ENCODE results near the gene SLC6A18.

Gene SLC6A18

GRCh38 chr5:1277331-1277730, 52.1 kb downstream of the SLC6A18 start:
- H3K4me3 ChIP-seq (ENCODE audit: low read depth, low read length), result no peak overlapping the region
- CTCF ChIA-PET, result no interaction called here
- DNase-seq (ENCODE audit: low read depth, low spot score), result no peak

GRCh38 chr5:1277781-1278180, 52.6 kb downstream of the SLC6A18 start:
- no peak for DNase-seq (ENCODE audit: low read depth, low spot score)
- TF ChIP-seq CTCF (IDR thresholded peaks at IDR 0.05; ENCODE audit: insufficient read depth, low read length, missing control alignments), result no peak
- ChIA-PET CTCF (no interaction called here), POLR2A (no interaction called here)
- H3K4me3 ChIP-seq (ENCODE audit: low read depth, low read length), result no peak overlapping the region

More at GRCh38 chr5:1277331-1277730, 52.1 kb downstream of the SLC6A18 start:
- POLR2A ChIA-PET, result no interaction called here
- TF ChIP-seq CTCF (IDR thresholded peaks at IDR 0.05; ENCODE audit: insufficient read depth, low read length, missing control alignments), result no peak

- DNase-seq (ENCODE audit: low read depth, low spot score), result no peak
- no peak overlapping the region for H3K4me3 ChIP-seq (ENCODE audit: low read depth, low read length)
- ChIA-PET CTCF (no interaction called here), POLR2A (no interaction called here)
- no peak for TF ChIP-seq CTCF (IDR thresholded peaks at IDR 0.05; ENCODE audit: insufficient read depth, low read length, missing control alignments)
These were observed 53.0 kb downstream of the SLC6A18 start for GRCh38 chr5:1278216-1278615.

GRCh38 chr5:1278656-1279442, 53.7 kb downstream of the SLC6A18 start:
- CTCF ChIA-PET, result no interaction called here
- no peak for TF ChIP-seq CTCF (IDR thresholded peaks at IDR 0.05; ENCODE audit: insufficient read depth, low read length, missing control alignments)
- DNase-seq (ENCODE audit: low read depth, low spot score), result no peak
- POLR2A ChIA-PET, result no interaction called here
- H3K4me3 ChIP-seq (ENCODE audit: low read depth, low read length), result no peak overlapping the region

- CTCF ChIA-PET, result no interaction called here
- no peak overlapping the region for H3K4me3 ChIP-seq (ENCODE audit: low read depth, low read length)
- DNase-seq (ENCODE audit: low read depth, low spot score), result no peak
- POLR2A ChIA-PET, result no interaction called here
- TF ChIP-seq CTCF (IDR thresholded peaks at IDR 0.05; ENCODE audit: insufficient read depth, low read length, missing control alignments), result no peak
These were observed 54.4 kb downstream of the SLC6A18 start for GRCh38 chr5:1279443-1280151.

- TF ChIP-seq CTCF (IDR thresholded peaks at IDR 0.05; ENCODE audit: insufficient read depth, low read length, missing control alignments), result no peak
- ChIA-PET POLR2A (no interaction called here), CTCF (no interaction called here)
- no peak for DNase-seq (ENCODE audit: low read depth, low spot score)
- H3K4me3 ChIP-seq (ENCODE audit: low read depth, low read length), result no peak overlapping the region
These were observed 55.2 kb downstream of the SLC6A18 start for GRCh38 chr5:1280177-1281037.

Data from AG04449 (cell line).